ENCODE results near the gene SLC2A1.

Gene SLC2A1

DNA sequence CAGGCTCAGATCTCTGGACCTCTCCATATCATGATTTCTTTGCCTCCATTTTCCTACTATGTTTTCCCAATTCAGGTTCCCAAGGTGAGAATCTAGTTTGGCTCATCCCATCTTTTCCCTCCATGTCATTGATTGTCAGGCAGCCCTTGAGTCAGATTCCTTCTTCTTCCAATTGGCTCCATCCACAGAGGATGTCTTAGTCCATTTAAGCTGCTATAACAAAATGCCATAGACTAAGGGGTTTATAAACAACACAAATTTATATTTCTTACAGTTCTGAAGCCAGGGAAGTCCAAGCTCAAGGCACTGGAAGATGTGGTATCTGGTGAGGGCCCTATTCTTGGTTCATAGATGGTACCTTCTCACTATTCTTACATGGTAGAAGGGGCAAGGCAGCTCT, 42.8 kb upstream of the SLC2A1 start:
- no peak for DNase-seq (ENCODE audit: extremely low read depth, low read depth)
- TF ChIP-seq, protein P1, sequence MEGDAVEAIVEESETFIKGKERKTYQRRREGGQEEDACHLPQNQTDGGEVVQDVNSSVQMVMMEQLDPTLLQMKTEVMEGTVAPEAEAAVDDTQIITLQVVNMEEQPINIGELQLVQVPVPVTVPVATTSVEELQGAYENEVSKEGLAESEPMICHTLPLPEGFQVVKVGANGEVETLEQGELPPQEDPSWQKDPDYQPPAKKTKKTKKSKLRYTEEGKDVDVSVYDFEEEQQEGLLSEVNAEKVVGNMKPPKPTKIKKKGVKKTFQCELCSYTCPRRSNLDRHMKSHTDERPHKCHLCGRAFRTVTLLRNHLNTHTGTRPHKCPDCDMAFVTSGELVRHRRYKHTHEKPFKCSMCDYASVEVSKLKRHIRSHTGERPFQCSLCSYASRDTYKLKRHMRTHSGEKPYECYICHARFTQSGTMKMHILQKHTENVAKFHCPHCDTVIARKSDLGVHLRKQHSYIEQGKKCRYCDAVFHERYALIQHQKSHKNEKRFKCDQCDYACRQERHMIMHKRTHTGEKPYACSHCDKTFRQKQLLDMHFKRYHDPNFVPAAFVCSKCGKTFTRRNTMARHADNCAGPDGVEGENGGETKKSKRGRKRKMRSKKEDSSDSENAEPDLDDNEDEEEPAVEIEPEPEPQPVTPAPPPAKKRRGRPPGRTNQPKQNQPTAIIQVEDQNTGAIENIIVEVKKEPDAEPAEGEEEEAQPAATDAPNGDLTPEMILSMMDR (IDR thresholded peaks at IDR 0.05; ENCODE audit: low read depth, low read length), result no peak

DNA sequence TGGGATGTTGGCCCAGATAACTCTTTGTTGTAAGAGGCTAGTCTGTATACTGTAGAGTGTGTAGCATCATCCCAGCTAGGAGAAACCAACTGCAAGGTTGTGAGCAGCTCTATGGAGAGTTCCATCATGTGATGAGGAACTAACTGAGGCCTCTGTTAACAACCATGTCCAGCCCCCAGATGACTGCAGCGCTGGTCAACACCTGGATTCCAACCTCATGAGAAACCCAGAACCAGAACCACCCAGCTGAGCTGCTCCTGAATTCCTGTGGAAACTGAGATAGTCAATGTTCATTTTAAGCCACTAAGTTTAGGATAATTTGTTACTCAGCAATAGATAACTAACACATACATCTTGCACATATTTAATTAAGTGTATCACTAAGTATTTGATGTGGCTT, 41.6 kb upstream of the SLC2A1 start:
- no peak for DNase-seq (ENCODE audit: extremely low read depth, low read depth)
- TF ChIP-seq, protein P1 (IDR thresholded peaks at IDR 0.05; ENCODE audit: low read depth, low read length), result no peak

DNA sequence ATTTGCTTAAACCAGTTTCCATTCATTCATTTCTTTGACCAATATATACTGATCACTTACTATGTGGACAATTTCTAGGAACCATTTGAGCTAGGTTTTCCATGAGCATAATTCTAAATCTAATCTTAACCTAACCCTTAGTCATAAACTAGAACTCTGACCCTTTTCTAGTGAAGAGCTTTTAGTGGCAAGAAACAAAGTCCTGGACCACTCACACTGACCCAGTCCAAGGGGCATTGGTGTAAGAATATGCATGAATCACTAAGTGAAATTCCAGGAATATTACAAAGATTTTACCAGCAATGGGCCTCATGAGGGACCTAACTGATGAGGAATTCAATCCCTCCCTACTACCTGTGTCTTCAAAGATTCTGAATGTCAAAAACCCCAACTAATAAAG, 40.6 kb upstream of the SLC2A1 start:
- TF ChIP-seq, protein P1 (IDR thresholded peaks at IDR 0.05; ENCODE audit: low read depth, low read length), result no peak
- no peak for DNase-seq (ENCODE audit: extremely low read depth, low read depth)

DNA sequence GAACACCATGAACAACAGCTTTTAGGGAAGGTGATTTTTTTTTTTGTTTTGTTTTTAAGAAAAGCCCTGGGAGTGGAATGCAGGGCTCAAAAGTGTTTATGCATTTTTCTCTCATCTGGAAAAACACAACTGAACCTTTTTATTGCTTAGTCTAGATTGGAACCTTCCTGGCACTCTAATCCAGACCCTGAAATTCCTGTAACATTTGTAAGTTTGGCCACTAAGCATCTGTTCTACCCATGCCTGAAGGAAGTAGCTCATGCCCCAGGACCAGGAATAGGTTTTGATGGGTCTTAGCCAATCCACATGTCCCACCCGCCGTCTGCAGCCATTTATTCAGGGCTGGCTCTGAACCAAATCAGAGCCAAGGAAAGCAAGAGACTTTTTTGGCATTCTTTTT, 39.7 kb upstream of the SLC2A1 start:
- TF ChIP-seq, protein P1 (IDR thresholded peaks at IDR 0.05; ENCODE audit: low read depth, low read length), result no peak
- DNase-seq (ENCODE audit: extremely low read depth, low read depth), result peak; percentile 18

DNA sequence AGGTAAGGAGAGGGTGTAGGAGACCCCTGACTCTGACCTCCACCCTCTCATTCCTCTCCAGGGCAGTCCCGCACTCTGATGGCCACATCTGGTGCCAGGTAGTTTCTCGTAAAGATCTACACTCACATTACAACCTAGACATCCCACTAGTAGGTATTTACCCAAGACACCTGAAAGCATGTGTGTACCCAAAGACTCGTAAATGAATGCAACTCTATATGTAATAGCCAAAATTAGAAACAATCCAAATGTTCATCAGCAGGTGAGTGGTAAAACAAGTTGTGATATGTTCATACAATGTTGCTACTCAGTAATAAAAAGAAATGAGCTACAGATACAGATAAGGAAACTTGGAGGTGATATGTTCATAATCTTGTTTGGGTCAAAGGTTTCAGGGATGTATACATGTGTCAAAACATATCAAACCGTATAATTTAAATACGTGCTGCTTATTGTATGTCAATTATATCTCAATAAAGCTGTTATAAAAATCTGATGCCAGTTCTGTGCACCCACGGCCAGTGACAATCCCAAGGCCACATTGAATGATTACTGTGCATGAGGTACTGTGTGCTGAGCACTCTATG, 37.8 kb upstream of the SLC2A1 start:
- TF ChIP-seq, protein P1 (IDR thresholded peaks at IDR 0.05; ENCODE audit: low read depth, low read length), result no peak
- no peak for DNase-seq (ENCODE audit: extremely low read depth, low read depth)

DNA sequence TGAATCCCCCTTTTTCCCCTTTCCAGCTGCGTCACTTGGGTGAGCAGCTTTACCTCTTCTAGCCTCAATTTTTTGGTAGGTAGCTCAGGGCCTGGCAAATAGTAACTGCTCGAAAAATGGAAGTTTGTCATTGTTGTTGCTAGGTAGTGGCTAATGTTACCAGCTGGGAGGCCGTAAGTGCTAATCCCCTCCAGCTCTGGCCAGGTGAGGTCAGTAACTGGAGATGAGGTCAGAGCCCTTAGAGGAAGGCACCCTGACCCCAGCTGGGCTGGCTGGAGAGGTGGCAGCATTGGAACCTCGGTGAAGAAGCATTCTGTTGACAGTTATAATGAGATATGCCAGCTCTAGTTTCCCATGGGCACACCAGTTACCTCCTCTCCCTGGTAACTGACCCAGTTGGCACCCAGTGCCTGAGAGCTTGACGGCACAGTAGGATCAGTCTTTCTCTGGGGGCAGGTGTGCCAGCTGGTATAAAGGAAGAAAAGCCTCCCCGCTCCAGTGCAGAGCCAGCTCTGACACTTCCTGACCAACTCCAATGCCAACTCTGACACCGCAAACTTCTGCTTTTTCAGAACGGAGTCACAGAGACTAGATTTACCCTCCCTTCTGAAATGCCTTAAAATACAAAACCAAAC, 35.0 kb upstream of the SLC2A1 start:
- no peak for DNase-seq (ENCODE audit: extremely low read depth, low read depth)
- TF ChIP-seq, protein P1 (IDR thresholded peaks at IDR 0.05; ENCODE audit: low read depth, low read length), result no peak

DNA sequence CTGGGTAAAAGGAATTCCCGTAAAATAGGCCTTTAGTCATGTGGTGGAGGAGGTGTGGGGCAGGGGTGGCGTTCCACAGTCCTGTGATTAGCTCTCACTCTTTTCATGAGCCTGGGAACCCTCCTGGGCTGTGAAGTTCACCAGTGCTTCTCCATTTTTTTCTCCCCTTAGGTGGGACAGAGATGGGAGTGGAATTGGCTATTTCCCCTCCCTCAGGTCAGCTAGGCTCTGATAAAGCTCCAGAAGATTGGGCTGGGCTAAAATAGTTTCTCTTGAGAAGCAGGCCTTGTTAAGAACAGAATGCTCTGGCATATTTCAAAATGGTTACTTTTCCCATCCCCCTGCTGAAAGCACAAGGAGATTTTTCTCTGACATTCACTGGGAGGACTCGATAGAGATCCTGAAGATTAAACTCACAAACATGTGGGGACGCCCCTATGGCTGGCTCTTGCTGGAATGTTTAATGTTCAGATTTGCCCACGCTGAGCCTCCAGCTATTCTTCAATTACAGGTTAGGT, 33.4 kb upstream of the SLC2A1 start:
- TF ChIP-seq, protein P1 (IDR thresholded peaks at IDR 0.05; ENCODE audit: low read depth, low read length), result no peak
- DNase-seq (ENCODE audit: extremely low read depth, low read depth), result no peak
